ENCODE results near the gene RECK.

- TF ChIP-seq EZH2 (IDR thresholded peaks at IDR 0.05; ENCODE audit: insufficient read depth, poor library complexity, severe bottlenecking), result no peak
- no peak for TF ChIP-seq EZH2phosphoT487 (IDR thresholded peaks at IDR 0.05; ENCODE audit: insufficient read depth, low read depth)
Observed at GRCh38 chr9:36138901-36139300, 102.2 kb downstream of the RECK start.
